ENCODE measurements around the gene PPFIBP1. TPM values are rescaled to one million over a fixed set of nuclear protein-coding genes. Genes with fewer than 3 reads are reported as not detected.
"Not testable (repeated sequence)": the region's sequence is repeated elsewhere in the genome, so short reads cannot be mapped to it uniquely, and the experiment has no call there.

PPFIBP1 gene
- total and polyA plus RNA-seq, 2 of the 8 experiments (the other 6 are each of a cell fraction or from before 2014, with no cell fraction given): 7.7 to 31.3 TPM

- TF ChIP-seq, protein P1, sequence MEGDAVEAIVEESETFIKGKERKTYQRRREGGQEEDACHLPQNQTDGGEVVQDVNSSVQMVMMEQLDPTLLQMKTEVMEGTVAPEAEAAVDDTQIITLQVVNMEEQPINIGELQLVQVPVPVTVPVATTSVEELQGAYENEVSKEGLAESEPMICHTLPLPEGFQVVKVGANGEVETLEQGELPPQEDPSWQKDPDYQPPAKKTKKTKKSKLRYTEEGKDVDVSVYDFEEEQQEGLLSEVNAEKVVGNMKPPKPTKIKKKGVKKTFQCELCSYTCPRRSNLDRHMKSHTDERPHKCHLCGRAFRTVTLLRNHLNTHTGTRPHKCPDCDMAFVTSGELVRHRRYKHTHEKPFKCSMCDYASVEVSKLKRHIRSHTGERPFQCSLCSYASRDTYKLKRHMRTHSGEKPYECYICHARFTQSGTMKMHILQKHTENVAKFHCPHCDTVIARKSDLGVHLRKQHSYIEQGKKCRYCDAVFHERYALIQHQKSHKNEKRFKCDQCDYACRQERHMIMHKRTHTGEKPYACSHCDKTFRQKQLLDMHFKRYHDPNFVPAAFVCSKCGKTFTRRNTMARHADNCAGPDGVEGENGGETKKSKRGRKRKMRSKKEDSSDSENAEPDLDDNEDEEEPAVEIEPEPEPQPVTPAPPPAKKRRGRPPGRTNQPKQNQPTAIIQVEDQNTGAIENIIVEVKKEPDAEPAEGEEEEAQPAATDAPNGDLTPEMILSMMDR (IDR thresholded peaks at IDR 0.05; ENCODE audit: control extremely low read depth in 1 of 3, insufficient read depth in 1 of 3, low read depth in 1 of 3, low read length in 3 of 3): no peak
Measured at GRCh38 chr12:27580561-27581330, 56.7 kb downstream of the PPFIBP1 start (continued).

GRCh38 chr12:27581331-27581671, 57.3 kb downstream of the PPFIBP1 start:
- not testable (repeated sequence) for DNase-seq (ENCODE audit: low read depth in 1 of 2, low spot score in 2 of 2); H2BK20ac ChIP-seq (ENCODE audit: low read length); H3K27ac ChIP-seq (ENCODE audit: low read depth, low read length); H2BK15ac ChIP-seq (ENCODE audit: low read length); FAIRE-seq; H3K4me2 ChIP-seq (ENCODE audit: insufficient read depth in 1 of 2, low read depth in 2 of 2, low read length in 2 of 2); H3K79me1 ChIP-seq (ENCODE audit: low read depth, low read length); H3K23ac ChIP-seq (ENCODE audit: insufficient read length); H3K4me3 ChIP-seq (ENCODE audit: extremely low read depth in 1 of 4, insufficient read depth in 2 of 4, low read depth in 3 of 4, low read length in 4 of 4); H3K9me3 ChIP-seq (ENCODE audit: insufficient read depth in 2 of 2, low read depth in 1 of 2, low read length in 1 of 2); H4K5ac ChIP-seq (ENCODE audit: insufficient read length, low read depth, low read length); H2AK5ac ChIP-seq (ENCODE audit: low read depth, low read length); H3K56ac ChIP-seq (replicated peaks; ENCODE audit: insufficient read length, low read depth, low read length); H3K18ac ChIP-seq (ENCODE audit: extremely low read depth, low read length); H3K4ac ChIP-seq (replicated peaks; ENCODE audit: insufficient read length, low read depth, low read length); H2BK120ac ChIP-seq (replicated peaks; ENCODE audit: low read depth, low read length); H4K8ac ChIP-seq (ENCODE audit: extremely low read depth, insufficient read depth, low read length); H3K23me2 ChIP-seq (ENCODE audit: low read depth, low read length); H3K27me3 ChIP-seq (replicated peaks in 1 of 4; ENCODE audit: control insufficient read depth in 3 of 4, extremely low read depth in 1 of 4, insufficient read depth in 3 of 4, low read length in 3 of 4); H2BK5ac ChIP-seq (ENCODE audit: low read depth, low read length); H2AFZ ChIP-seq (ENCODE audit: low read length); H4K20me1 ChIP-seq (replicated peaks in 1 of 2; ENCODE audit: control insufficient read depth in 1 of 2, insufficient read depth in 2 of 2, low read length in 2 of 2); H3K4me1 ChIP-seq (replicated peaks in 1 of 4; ENCODE audit: control insufficient read depth in 3 of 4, insufficient read depth in 4 of 4, low read length in 3 of 4); H2BK12ac ChIP-seq (ENCODE audit: low read depth, low read length); H3K14ac ChIP-seq (ENCODE audit: insufficient read length); H3K79me2 ChIP-seq (ENCODE audit: control insufficient read depth in 1 of 2, insufficient read depth in 2 of 2, low read length in 2 of 2); H3K9ac ChIP-seq (replicated peaks in 1 of 4; ENCODE audit: extremely low read depth in 1 of 4, low read depth in 3 of 4, low read length in 3 of 4); H3K36me3 ChIP-seq (ENCODE audit: control insufficient read depth in 2 of 4, insufficient read depth in 4 of 4, low read length in 3 of 4); H4K91ac ChIP-seq (replicated peaks; ENCODE audit: insufficient read length, low read length)
- WGBS, 2 experiments (ENCODE audit: extremely low coverage in 1 of 2, insufficient coverage in 1 of 2, insufficient read length in 1 of 2, insufficient replicate concordance in 2 of 2, low coverage in 1 of 2, low lambda C conversion rate in 2 of 2, missing lambda C conversion rate in 1 of 2): 94% methylated on average over 1 of the region's 1 CpG; no CpG with 5 or more reads in 1 of the 2 experiments
- ChIA-PET POLR2A (ENCODE audit: partially characterized antibody) (interaction anchor here (0.6 kb wide), 1 partner anchor 471 kb away, joined by 3 read pairs; no protein-coding TSS in a partner anchor), CTCF (ENCODE audit: partially characterized antibody) (interaction anchor here (0.7 kb wide), 1 partner anchor 50 kb away, joined by 4 read pairs; no protein-coding TSS in a partner anchor)

Data from H1 (cell line).